Skin of body (tissue), 2 donors: ENCODE data around the gene COL6A5. TPM values are rescaled to one million over a fixed set of nuclear protein-coding genes. Genes with fewer than 3 reads are reported as not detected.
A peak's percentile ranks its signal among the peaks of the same experiment; 100 is the strongest.
"Not testable (repeated sequence)": the region's sequence is repeated elsewhere in the genome, so short reads cannot be mapped to it uniquely, and the experiment has no call there.

ENCODE experiments used
- DNase-seq: peaks from one replicate; lab custom pipeline; 2025; lab: John Stamatoyannopoulos, UW
- total RNA-seq: library from RNA; depleted of rRNA; stranded (reverse); fragments of >200 nt; gene quantifications from one replicate; pipeline ENCODE4 v1.2.3, GENCODE V29; 2014

Gene COL6A5
- total RNA-seq, 1 donor from 2014 or later, result 0.30 TPM

- no peak for DNase-seq
Measured at GRCh38 chr3:130433306-130433705, 87.8 kb downstream of the COL6A5 start.

- no peak for DNase-seq
Measured at GRCh38 chr3:130442284-130442683, 96.8 kb downstream of the COL6A5 start.

DNA sequence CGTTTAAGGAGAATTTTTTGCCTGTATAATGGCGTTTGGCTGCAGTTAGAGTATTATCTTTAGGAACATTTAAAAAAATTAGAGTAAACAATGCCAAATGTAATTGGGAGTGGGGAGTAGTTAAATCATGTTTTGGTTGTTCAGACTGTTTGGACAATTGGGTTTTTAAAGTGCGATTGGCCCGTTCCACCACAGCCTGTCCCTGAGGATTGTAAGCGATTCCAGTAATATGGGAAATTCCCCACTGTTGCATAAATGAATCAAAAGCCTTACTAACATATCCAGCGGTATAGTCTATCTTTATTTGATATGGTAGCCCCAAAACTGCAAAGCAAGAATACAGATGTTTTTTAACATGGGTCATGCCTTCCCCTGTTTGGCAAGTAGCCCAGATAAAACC lies 101.4 kb downstream of the COL6A5 start:
- not testable (repeated sequence) for DNase-seq

DNA sequence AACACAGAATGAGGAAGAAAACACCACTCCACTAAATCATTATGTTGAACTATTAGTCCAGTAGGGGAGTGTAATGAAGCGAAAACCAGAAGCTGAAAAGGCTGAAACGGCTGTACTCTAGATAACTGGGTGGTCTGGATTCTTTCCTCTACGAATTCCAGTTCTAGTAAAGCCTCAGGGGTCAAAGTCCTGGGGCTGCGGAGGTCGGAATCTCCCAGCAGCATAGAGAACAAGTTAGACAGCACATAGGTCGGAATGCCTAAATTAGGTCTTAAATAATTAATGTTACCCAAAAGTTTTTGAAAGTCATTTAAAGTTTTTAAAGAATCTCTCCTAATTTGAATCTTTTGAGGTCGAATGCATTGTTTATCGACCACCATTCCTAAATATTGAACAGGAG lies 102.7 kb downstream of the COL6A5 start:
- DNase-seq, result not testable (repeated sequence)

GRCh38 chr3:130456540-130456939 lies 111.1 kb downstream of the COL6A5 start:
- no peak for DNase-seq

GRCh38 chr3:130457671-130458070 lies 112.2 kb downstream of the COL6A5 start:
- DNase-seq, result peak; percentile 86

GRCh38 chr3:130459944-130460343 lies 114.5 kb downstream of the COL6A5 start:
- DNase-seq, result no peak

GRCh38 chr3:130462089-130462488 lies 116.6 kb downstream of the COL6A5 start:
- DNase-seq, result peak; percentile 23

DNA sequence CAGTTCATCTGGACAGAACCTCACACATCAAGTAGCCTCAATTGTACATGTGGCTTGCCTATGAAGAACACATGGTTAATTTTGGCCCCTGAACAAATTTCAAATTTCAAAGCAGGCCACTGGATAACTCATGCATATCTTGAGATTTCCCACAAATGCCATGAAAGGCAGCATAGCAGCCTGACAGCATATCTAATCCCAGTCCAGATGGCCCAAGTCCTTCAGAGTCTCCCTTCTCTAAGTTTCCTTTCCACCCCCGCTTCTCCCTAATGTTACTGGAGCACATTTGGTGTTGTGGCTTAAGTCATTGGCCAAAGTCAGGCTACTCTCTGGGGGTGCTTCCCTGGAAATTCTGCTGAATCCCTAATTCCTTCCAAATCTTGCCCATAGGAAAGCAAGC lies 117.7 kb downstream of the COL6A5 start:
- peak; percentile 15 for DNase-seq

DNA sequence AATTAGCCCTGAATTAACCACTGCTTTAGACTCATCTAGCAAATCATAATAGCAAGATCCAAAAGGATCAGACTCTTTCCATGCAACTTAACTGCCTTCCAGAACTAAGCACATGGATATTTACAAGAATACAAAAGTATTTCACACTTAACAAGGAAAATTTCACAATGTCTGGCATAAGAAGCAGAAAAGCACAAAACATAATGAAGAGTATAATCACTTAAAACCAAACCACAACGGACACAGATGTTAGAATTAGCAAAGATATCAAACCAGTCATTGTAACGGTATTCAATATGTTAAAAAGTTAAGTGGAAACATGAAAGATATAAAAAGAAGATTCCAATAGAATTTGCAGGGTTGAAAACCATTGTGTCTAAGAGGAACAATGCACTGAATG lies 120.0 kb downstream of the COL6A5 start:
- DNase-seq, result peak; percentile 83

- DNase-seq, result no peak
Measured at GRCh38 chr3:130468311-130468710, 122.8 kb downstream of the COL6A5 start.

DNA sequence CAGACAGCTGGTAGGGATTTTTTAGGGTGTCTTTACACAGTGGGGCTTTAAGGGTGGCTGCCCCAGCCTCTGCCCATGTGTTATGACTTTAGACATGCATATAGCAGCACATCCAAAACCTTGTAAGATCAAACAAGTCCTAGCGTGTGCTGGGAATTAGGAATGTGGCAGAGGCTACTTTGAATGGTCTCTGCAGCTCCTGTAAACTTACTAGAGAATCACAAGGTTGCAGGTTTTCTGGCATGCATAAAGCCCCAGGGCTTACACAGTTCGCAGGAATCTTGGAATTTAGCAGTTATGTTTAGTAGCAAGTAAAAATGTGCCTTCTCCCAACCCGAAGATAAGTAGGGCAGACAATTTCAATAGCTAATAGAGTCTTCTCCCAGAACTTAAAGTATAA lies 124.7 kb downstream of the COL6A5 start:
- no peak for DNase-seq

DNA sequence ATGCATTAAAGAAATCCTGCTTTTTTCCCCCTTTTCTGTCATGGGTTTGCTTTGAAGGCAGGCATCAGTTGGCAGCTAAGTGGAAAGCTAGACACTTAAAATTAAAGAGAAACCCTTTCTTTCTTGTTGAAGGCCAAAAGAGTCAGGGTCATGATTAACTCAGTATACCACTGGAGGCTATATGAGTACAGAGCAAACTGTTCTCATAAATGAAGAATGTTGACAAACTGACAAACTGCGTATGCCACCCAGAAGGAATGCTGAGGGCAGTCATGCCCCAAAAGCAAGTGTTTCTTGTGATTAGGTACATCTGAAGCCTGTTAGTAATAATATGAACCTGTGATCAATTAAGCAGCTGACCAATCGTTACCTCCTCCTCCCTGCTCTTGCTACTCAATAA lies 127.9 kb downstream of the COL6A5 start:
- no peak for DNase-seq

DNA sequence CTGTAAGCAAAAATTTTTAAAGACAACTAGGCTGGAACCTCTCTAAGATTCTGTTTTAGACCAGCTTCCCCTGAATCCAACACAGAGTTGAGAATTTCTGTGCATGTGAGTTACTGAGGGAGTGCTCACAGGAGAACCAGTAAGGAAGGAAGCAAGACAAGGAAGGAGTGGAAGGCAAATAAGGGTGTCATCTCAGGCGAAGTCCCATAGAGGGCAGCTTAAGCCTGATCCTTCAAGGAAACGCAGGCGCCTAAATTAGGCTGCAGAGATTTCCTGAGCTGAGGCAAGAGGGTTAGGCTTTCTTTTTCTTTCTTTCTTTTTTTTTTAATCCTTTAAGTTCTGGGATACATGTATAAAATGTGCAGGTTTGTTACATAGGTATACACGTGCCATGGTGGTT lies 135.3 kb downstream of the COL6A5 start:
- DNase-seq, result peak; percentile 75

DNA sequence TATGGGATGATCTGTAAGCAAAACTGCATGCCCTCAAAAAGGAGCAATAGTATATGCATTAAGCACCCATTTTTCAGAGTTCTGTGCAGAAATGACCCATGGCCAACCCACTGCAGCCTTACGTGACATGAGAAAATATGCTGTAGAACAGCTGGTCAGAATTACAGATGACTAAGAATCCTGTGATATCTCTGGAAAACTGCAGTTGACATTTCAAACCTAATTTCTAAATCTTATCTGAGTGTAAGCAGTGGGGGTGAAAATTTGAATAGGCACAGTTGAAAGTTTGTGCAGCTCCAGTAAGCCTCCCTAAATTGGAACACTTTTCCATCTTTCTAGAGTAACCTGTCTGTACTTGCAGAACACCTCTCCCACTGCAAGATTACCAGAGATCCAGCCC lies 142.8 kb downstream of the COL6A5 start:
- DNase-seq, result no peak

DNA sequence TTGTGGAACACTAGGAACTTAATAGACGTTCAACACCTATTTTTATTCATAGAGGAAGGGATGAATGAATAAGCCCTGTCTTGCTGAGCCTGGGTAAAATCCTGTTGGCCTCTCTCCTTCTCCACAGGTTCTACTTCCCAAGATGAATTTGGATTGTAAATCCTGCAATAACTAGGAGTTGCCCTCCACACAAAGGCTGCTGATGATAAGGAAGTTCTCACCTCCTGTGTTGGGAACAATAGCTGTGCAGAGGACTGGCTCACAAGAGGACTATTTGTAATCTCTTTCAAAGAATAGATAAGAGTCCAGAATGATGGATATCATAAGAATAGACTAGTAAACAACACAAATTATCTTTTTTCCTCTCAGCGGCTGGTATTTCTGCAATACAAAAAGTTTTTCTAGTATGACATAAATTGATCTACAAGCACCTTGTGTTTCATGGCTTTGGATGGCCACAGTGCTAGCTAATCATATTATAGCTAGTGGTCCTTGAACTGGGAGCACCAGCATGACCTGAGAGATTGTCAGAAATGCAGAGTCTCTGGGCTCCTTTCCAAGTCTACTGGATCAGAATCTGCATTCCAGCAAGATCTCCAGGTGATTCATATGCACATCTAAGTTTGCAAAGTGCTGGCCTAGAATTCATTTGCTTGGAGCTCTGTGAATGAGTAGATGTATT lies 143.4 kb downstream of the COL6A5 start:
- DNase-seq, result no peak

GRCh38 chr3:130490241-130490640 lies 144.8 kb downstream of the COL6A5 start:
- DNase-seq, result peak; percentile 51

DNA sequence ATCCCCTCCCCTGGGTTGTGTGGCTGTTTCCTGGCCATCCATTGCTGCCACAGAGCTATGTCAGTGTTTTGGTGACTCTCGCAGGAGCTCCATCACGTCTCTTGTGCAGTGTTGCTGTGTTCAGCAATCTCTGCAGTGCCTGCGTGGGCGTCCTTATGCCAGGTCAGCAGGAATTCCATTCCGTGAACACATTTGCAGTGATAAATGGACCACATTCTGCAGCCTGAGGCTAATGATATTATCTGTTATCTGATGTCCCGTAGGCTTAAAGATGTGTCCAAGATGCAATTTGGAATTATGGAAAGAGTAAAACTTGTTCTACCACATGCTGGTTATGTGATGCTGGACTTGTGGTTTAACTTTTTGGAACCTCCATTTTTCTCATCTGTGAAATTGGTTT lies 146.0 kb downstream of the COL6A5 start:
- DNase-seq, result no peak

- no peak for DNase-seq
Measured at GRCh38 chr3:130504701-130505100, 159.2 kb downstream of the COL6A5 start.

DNA sequence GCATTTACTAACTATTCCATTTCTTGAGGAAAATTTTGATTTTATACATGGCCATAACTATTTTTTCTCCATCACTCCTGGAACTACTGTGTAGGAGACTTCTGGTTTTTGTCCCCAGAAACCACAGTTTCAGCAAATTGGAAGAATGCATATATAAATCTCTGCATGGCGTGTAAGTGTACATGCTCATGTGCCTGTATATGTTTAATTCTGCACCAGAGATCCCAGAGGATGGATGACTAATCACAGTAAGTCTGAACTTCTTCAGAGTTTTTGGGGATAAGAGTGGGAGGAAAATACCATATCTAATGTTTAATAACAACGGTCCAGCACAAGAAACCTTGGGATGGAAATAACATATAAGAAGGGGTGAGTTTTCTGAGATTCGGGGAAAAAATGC lies 160.6 kb downstream of the COL6A5 start:
- DNase-seq, result peak; percentile 33

DNA sequence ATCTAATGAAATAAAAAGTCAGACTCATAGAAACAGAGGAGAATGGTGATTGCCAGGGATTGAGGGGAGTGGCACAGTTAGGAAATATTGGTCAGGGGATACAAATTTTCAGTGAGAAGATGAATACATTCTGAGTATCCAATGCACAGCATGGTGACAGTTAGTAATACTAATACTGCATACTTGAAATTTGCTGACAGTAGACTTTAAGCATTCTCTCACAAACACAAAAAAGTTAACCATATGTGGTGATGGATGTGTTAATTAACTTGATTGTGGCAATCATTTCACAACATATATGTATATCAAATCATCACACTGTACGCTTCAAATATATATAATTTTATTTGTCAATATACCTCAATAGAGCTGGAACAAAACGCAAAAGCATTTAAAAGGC lies 162.3 kb downstream of the COL6A5 start:
- DNase-seq, result peak; percentile 5

DNA sequence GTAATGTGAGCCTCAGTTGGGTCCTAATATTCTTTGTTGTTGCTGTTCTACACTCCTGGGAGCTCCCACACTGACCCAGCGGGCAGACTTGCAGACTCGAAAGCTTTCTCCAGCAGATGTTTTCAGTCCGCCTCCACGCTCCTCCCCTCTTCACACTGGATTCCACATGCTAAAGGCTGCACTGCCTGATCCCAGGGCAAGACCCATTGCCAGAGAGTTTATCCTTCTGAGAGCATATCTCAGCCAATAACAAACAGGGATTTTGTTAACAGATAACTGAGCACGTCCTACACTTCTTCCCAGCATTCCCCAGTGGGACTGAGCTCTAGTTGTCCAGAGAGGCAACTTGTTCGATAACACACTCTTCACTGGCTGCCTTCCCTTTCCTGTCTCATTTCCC lies 163.5 kb downstream of the COL6A5 start:
- DNase-seq, result peak; percentile 75

DNA sequence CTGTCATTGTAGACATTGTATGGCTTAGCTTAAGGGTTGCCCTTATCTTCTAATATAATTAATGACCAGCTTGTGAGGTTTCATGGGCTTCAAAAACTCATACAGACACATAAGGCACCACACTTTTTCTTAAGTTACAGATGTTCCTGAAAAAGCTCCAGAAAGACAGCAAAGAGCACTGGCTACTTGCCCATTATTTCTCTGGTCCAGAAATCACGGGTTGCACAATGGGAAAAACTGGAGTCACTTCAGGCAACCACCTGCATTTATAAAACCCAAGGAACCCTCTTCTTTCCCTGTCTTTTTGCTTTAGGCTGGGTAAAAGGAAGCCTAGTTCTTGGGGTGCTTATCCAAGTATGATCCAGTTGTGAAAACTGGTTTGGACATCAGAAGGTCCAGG lies 169.2 kb downstream of the COL6A5 start:
- DNase-seq, result peak; percentile 40

GRCh38 chr3:130515755-130516154 lies 170.3 kb downstream of the COL6A5 start:
- no peak for DNase-seq
